GM21381 (cell line): ENCODE results near the gene MAB21L4.

ENCODE experiments used
- ATAC-seq: cut with Tn5 transposase; IDR thresholded peaks from one replicate; pipeline ENCODE4 v1.9.1; 2021; ENCODE audit warnings: mild to moderate bottlenecking, moderate library complexity; ENCODE audit not compliant: unreplicated experiment

Gene MAB21L4

DNA sequence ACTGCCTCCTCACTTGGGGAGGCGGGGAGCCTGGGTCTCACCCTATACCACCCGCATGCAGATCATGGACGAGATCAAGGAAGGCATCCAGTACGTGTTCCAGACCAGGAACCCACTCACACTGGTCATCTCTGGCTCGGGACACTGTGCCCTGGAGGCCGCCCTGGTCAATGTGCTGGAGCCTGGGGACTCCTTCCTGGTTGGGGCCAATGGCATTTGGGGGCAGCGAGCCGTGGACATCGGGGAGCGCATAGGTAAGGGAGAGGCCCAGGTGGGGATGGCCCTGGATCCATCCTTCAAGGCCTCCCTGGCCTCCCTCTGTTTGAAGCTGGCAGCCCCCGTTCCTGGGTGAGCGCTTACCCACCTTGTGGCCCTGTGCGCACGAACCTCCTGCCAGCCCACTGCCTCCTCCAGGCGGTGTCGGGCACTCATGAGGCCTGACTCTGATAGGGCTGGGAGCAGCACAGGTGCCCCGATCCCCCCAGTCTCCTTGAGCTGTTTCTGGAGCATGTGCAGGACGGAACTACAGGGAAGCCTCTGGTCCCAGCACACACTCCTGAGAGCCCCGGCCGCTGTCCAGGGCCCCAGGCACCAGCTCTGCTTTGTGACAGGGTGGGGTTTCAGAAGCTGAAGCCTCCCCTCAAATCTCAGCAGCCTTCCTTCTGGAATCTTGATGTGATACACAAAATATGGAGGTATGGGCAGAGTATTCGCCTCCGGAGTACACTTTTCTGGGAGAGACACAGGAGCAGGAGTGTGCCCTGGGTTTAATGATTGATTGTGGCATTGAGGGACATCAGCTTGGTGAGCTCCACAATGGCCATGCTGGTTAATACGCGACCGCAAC is 26.6 kb downstream of the MAB21L4 start:
- ATAC-seq = no peak

DNA sequence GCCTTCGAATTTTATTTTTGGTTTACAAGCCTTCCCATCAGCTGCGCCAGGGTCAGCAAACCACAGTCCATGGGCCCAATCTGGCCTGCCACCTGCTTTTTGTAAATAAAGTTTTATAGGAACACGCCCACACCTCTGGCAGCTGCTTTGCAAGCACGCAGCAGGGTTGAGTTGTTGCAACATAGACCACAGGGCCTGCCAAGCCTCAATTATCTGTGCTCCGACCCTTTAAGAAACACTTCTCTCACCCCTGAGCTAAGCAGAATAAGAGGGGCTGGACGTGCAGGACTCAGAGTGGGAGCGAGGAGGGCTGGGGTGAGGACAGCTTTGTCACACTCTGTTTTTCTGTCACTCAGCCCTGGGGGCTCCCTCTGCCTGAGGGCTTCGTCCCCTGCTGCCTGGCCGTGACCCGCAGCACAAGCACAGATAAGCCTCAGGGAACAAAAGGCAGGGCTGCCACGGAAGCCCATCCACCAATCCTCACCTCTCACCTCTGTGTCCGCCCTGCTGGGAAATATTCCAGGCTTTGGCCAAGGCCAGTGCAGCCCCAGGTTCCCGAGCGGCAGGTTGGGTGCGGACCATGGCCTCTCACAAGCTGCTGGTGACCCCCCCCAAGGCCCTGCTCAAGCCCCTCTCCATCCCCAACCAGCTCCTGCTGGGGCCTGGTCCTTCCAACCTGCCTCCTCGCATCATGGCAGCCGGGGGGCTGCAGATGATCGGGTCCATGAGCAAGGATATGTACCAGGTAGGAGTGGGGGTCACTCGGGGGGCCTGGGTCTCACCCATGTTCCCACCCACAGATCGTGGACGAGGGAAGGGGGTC is 27.5 kb downstream of the MAB21L4 start, which contains the start of gene AGXT:
AGXT (plus strand) TSS at position 539 of the 823 bp plus-strand sequence; CDS start at position 581, 42 bp downstream.
- ATAC-seq = no peak

DNA sequence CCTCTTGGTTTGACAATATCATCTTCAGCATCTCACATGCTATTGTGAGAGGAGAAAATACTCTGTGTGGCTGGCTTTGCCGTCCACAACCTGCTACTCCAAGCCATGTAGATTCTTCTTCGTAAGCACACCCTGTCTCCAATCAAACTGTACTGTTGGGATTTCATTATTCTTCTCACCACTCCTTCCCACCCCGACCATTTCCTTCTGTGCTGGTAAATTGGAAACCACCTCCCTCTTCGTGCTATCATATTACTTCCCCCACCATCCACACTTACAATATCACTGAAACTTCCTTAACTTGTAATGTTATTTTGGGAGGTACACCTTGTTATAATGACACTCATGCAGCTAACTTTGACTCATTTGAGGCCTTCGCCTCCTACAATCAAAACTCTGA is 30.6 kb downstream of the MAB21L4 start:
- ATAC-seq = no peak

DNA sequence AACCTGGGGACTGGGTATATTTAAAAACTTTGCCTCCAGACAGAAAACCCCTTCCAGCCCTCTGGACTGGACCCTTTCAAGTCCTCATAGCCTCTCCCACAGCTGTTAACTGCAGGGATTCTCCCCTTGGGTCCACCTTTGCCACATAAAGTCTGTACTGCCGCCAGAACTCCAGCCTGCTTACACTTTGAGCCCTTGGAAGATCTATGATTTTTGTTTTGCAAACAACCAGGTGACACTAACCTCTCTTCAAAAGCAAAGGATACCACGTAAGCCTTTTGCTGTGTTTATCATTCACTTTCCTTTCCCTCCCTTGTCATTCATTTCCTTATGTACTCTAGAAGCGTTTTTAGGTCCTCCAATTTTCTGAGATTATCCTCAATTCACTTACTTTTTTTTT is 31.5 kb downstream of the MAB21L4 start:
- no peak for ATAC-seq

DNA sequence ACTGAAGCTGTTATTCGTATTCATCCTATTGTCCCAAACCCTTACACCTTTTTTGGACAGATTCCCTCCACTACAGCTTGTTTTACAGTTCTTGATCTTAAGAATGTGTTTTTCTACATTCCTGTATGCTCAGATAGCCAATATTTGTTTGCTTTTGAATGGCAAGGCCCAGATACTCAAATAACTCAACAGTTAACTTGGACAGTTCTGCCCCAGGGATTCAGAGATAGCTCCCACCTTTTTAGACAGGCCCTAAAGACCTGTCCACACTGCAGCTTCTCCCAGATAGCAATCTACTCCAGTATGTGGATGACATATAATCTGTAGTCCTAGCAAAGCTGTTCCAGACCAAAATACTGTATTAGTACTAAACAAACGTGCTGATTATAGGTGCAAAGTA is 34.4 kb downstream of the MAB21L4 start:
- ATAC-seq = no peak

DNA sequence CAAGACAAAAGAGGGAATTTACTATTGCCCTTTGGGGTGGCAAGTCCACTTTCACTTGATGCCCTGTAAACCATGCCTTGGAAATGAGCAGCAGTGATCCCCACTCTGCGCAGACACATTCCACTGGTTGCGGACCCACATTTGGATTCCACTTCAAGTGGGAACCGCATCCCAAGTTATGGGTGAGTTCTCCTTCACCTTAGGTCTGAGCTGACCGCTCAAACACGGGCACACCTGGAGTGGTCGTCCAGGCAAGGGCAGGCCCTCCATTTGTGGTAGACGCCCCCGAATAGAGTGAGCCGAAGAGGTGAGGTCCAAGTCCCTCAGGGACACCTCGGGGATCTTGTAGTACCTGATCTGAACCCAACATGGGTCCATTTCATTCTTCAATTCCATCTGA is 37.1 kb downstream of the MAB21L4 start:
- no peak for ATAC-seq

DNA sequence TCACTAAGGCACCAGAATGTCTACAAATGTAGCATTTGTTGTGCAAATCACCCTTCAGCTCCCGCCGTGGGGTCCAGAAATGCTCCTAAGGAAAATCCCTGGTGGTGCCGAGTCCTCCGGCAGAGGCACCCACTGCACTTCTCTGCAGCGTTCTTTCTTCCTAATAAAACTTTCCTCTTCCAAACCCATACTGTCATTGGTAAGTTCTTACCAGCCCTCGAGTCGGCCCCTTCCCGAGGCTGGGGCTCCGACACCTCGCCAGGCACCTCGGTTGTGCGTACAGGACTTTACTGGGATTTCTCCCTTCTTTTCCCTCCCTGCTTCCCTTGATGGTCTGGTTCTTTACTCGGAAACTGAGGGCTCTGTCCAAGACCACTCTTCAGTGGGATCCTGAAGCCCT is 37.6 kb downstream of the MAB21L4 start:
- ATAC-seq = no peak

DNA sequence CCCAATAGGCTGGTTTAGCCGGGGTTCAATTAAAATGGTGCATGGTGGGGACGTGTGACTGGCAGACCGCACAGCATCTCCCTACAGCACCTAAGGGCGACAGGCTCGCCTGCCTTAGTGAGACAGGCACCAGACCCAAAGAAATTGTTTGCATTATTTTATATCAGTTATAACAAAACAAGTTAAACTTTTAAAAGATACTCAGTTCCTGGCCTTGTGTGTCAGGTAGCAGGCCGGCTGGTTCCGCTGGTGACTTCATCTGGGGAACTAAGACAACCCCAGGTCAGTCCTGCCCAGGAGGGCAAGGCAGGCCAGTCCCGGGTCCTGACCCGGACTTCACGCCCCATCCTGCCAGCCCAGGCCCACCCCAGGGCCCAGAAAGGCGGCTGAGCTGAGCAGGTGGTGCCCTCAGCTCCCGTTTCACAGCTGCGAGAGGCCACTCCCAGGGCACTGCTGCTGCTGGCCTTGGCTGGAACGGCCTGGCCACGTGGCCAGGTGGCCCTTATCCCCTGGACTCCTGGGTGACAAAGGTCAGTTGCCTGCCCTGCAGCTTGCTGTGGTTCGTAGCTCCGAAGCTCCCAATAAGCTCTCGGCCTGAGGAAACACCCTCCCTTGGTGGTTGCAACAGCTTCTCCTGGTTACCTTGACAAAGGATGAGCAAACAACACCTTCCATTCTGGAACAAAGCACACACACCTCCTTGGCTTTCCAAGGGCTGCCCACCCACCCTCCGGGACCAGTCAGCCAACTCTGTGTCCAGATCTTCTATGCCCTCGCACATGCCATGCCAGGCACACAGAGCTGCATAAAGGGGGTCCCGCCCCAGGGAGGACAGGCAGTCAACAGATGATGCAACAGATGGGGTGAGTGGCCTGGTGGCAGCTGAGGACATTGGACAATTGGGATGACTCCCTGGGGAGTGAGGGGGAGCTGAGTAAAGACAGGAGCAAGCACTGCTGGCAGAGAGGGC is 38.6 kb downstream of the MAB21L4 start:
- no peak for ATAC-seq

DNA sequence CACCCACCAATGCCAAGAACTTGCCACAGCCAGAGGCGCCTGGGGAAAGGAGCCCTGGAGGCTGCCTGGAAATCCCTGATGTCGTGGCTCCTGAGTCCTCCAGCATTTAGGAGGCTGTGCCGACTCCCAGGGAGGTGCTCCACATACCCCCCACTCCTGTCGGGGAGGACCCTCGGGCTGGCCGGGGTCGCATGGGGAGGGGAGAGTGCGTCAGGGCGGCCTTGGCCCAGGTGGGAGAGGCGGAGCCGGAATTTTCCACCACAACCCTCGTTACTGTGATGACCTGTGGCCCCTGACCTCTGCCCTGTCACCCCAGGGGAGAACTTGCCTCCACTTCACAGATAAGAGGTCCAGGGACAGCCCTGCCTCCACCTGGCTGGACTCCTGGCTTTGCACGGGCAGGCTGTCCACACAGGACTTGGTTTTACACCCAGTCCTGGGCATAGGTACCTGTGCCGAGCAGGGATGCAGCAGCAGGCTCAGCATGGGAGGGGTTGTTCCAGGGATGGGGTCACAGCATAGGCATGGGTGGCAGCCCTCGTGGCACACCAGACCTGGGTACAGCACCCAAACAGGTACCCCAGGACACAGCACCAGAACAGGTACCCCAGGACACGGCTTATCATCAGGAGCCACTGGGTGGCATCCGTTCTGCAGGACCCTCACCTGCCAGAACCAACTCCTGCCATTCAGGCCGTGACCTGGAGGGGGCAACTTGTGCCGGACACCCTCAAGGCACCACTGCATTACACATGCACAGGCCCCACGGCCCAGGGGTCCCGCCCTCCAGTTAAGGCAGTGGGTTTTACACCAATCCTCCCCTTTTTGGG is 39.6 kb downstream of the MAB21L4 start:
- no peak for ATAC-seq

DNA sequence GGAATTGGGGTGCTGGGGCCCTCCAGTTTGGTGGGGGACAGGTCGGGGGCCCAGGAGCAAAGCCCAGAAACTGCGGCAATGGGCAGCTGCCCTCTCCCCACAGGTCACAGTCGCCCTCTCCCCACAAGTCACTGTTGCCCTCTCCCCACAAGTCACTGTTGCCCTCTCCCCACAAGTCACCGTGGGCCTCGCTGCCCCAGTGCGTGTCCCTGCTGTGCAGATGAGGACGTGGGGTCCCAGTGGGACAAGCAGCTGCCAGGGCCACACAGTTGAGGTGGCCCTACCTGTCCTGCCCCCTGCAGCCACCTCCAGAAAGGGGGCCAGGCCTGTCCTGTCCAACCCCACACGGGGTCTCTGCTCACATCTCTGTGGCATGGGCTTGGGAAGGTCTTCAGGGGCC is 40.3 kb downstream of the MAB21L4 start:
- no peak for ATAC-seq

DNA sequence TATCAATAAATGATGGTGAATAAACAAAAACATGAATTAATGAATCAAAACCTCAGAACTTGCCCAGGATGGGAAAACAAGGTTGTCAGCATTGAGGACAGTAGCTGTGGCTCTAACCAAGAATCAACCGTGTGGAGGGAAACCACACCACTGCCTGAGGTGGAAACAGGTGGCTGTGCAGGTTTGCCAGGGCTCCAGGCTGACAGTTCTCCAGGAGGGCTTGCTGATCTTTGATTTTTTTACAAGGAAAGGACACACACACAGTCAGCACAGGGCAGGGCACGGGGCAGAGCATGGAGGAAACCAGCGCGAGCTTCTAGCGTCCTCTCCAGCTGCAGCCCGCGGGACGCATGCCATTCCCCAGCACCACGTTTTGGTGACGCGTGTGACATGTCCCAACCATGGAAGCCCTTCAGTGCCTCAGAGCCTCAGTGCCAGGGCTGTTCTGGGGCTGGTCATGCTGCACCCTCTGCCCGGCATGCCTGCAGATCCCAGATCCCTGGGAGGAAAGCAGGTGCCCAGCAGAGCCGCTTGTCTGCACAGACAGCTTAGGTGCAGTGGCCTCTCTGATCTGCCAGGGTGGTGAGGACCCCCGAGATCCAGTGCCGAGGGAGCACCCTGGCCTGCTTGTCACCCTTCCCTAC is 43.2 kb downstream of the MAB21L4 start:
- ATAC-seq = no peak

DNA sequence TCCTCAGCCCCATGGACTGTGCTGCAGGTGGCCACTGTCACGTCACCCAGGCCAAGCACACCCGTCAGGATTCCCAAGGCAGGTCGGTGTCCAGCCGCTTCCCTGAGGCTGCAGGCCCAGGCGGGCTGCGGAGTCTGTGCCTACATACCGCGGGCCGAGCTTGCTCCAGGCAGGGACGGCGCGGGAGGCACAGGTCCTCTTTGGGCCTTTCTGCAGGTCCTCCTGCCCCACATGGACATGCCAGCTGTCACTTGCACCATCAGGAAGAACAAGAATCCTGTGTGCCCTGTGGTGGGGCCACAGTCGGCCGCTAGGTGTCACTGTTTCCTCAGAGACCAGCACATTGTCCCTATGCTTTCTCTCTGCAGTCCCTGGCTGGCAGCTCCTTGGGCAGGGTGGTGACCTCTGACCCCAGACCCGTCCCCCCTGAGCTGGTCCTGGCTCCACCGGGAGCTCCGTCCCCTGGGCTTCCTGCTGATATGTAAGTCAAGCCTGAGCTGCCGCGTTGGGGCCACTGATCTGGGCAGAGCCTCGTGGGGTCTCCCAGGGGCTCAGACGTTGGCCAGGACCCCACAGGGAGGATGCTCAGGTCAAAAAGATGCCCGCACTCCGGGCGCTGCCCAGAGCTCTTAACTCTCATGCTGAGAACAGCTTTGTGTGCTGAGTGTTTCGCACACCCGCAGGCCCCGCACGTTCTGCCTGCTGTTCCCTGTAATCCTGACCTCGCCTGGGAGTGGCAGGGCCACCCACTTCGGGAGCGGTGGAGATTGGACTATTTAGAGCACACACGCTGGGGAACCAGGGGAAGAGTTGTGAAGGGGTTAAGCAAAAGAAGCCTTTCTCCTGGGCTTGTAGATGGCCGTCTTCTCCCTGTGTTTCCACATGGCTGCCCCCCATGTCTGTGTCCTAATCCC is 44.6 kb downstream of the MAB21L4 start:
- ATAC-seq = no peak

DNA sequence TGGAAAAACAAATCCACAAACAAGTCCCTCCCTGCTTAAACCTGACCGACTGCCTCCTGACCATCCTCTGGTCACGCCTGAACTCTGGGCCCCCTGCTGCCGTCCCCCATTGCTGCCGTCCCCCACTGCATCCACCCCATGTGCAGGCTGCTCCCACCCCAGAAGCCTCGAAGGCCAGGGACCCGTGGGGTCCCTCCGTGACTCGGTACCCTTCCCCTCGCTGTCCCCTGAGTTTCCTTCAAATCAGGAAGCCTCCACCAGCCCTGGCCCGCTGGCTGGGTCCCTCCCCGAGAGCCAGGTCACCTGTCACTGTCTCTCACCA is 45.2 kb downstream of the MAB21L4 start:
- ATAC-seq = no peak

DNA sequence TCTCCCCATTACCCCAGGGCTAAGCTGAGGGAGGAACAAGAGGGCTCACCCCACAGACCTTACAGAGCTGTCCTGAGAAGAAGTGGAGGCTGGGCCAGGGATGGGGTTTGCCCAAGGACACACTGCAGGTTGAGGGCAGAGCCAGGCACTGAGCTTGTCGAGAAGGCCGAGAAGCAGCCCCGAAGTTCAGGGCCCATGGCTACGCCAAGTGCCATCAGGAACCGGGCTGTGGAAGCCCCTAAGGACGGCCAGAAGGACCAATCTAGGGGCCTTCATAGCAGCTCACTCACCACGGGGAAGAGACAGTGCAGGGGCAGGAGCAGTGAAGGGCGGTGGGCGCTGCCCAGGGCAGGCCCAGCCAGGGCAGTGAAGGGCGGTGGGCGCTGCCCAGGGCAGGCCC is 45.9 kb downstream of the MAB21L4 start:
- ATAC-seq = no peak

DNA sequence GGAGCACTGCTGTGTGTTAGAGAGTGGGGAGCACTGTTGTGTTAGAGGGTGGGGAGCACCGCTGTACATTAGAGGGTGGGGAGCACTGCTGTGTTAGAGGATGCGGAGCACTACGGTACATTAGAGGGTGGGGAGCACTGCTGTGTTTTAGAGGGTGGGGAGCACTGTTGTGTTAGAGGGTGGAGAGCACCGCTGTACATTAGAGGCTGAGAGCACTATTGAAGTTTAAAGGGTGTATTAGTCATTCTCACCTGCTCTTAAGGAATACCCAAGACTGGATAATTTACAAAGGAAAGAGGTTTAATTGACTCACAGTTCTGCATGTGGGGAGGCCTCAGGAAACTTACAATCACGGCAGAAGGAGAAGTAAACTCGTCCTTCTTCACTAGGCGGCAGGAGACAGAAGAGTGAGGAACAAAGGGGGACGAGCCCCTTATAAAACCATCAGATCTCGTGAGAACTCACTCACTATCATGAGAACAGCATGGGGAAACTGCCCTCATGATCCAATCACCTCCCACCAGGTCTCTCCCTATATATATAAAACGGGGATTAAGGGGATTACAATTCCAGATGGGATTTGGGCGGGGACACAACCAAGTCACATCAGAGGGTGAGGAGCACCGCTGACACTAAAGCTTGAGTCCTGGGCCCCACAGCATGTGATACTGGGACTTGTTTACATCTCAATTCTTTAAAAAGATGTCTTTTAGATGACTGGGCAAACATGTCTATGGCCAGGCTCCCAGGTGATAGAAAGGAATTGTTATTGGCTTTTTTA is 46.9 kb downstream of the MAB21L4 start:
- ATAC-seq = no peak

DNA sequence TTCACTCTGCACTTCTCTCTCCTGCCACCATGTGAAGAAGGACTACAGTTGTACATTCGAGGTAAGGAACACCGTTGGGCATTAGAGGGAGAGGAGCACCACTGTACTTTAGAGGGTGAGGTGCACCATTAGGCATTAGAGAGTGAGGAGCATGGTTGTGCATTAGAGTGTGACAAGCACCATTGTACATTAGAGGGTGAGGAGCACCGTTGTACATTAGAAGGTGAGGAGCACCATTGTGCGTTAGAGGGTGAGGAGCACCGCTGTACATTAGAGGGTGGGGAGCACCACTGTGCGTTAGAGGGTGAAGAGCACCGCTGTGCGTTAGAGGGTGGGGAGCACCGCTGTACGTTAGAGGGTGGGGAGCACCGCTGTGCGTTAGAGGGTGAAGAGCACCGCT is 48.1 kb downstream of the MAB21L4 start:
- no peak for ATAC-seq

DNA sequence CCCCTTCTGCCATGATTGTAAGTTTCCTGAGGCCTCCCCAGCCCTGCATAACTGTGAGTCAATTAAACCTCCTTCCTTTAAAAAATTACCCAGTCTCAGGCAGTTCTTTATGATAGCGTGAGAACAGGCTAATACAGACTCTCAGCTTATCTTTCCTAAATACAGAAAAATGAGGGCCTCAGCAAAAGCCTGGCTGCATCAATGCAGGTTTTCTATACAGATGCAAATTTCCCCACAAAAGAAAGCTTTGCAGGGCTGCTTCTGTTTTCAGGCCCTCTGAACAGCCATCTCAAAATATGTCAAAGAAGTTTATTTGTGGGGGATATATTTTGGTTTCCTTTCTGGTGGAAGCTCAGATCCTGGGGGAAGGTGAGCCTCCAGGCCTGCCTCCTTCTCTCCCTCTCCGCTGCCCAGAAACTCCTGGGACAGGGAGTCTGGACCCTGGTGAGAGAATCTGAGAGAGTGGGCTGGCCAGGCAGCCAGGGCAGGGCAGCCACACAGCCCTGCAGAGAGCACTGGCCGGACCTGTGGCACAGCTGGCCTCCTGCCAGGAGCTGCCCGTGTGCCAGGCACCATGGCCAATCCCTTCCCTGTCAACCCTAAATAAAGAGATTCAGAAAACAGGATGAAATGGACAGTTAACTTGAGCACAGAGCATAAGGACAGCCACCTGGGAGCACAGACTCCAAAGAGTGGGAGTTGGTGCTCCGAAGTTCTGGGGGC is 48.9 kb downstream of the MAB21L4 start:
- no peak for ATAC-seq
